ENCODE data around the gene RIT1. TPM values are rescaled to one million over a fixed set of nuclear protein-coding genes. Genes with fewer than 3 reads are reported as not detected.

The RIT1 gene
- total and polyA plus RNA-seq, 2 of the 8 experiments (the other 6 are each of a cell fraction or from before 2014, with no cell fraction given) = 25.3 to 26.8 TPM

- Histone ChIP-seq H3K56ac (replicated peaks; ENCODE audit: insufficient read length, low read depth, low read length) (no peak overlapping the region), H3K14ac (ENCODE audit: insufficient read length) (no peak overlapping the region), H3K4me1 (replicated peaks in 1 of 4; ENCODE audit: control insufficient read depth in 3 of 4, insufficient read depth in 4 of 4, low read length in 3 of 4) (no peaks in the 10 kb centered on the region), H3K9ac (replicated peaks in 1 of 4; ENCODE audit: extremely low read depth in 1 of 4, low read depth in 3 of 4, low read length in 3 of 4) (no peak overlapping the region), H3K79me1 (ENCODE audit: low read depth, low read length) (no peaks in the 10 kb centered on the region; the same call in 1 of the 2 replicates), H3K4me3 (ENCODE audit: extremely low read depth in 1 of 4, insufficient read depth in 2 of 4, low read depth in 3 of 4, low read length in 4 of 4) (no peak overlapping the region), H2AFZ (ENCODE audit: low read length) (no peak overlapping the region), H2BK5ac (ENCODE audit: low read depth, low read length) (no peak overlapping the region), H3K27me3 (replicated peaks in 1 of 4; ENCODE audit: control insufficient read depth in 3 of 4, extremely low read depth in 1 of 4, insufficient read depth in 3 of 4, low read length in 3 of 4) (no peaks in the 10 kb centered on the region), H3K4ac (replicated peaks; ENCODE audit: insufficient read length, low read depth, low read length) (no peak overlapping the region), H3K9me3 (ENCODE audit: insufficient read depth in 2 of 2, low read depth in 1 of 2, low read length in 1 of 2) (no peaks in the 10 kb centered on the region), H4K91ac (replicated peaks; ENCODE audit: insufficient read length, low read length) (no peak overlapping the region), H2BK120ac (replicated peaks; ENCODE audit: low read depth, low read length) (no peak overlapping the region), H3K18ac (ENCODE audit: extremely low read depth, low read length) (no peak overlapping the region), H3K23ac (ENCODE audit: insufficient read length) (no peak overlapping the region), H2BK12ac (ENCODE audit: low read depth, low read length) (no peak overlapping the region), H3K23me2 (ENCODE audit: low read depth, low read length) (no peaks in the 10 kb centered on the region), H3K4me2 (ENCODE audit: insufficient read depth in 1 of 2, low read depth in 2 of 2, low read length in 2 of 2) (no peak overlapping the region), H4K5ac (ENCODE audit: insufficient read length, low read depth, low read length) (no peak overlapping the region), H3K79me2 (ENCODE audit: control insufficient read depth in 1 of 2, insufficient read depth in 2 of 2, low read length in 2 of 2) (no peaks in the 10 kb centered on the region), H4K20me1 (replicated peaks in 1 of 2; ENCODE audit: control insufficient read depth in 1 of 2, insufficient read depth in 2 of 2, low read length in 2 of 2) (peaks cover 1 to 12% of the 10 kb centered on the region in 2 experiments), H2AK5ac (ENCODE audit: low read depth, low read length) (no peak overlapping the region), H2BK20ac (ENCODE audit: low read length) (no peak overlapping the region), H4K8ac (ENCODE audit: extremely low read depth, insufficient read depth, low read length) (no peak overlapping the region), H3K27ac (ENCODE audit: low read depth, low read length) (no peak overlapping the region), H3K36me3 (ENCODE audit: control insufficient read depth in 2 of 4, insufficient read depth in 4 of 4, low read length in 3 of 4) (peaks cover 46 to 99% (median 86%) of the 10 kb centered on the region in 4 experiments), H2BK15ac (ENCODE audit: low read length) (no peak overlapping the region)
- ChIA-PET POLR2A (ENCODE audit: partially characterized antibody) (interaction anchor here (1.0 to 11.7 kb wide), 8 partner anchors 13 to 403 kb away, joined by 3 to 109 read pairs (median 3); partner anchors contain the start of gene KHDC4), CTCF (ENCODE audit: partially characterized antibody) (interaction anchor here (0.7 kb wide), 1 partner anchor 62 kb away, joined by 3 read pairs; no protein-coding TSS in a partner anchor)
- 89% methylated on average over 3 of the region's 3 CpGs; no CpG with 5 or more reads in 1 of the 2 experiments for whole genome bisulfite sequencing, 2 experiments (ENCODE audit: extremely low coverage in 1 of 2, insufficient coverage in 1 of 2, insufficient read length in 1 of 2, insufficient replicate concordance in 2 of 2, low coverage in 1 of 2, low lambda C conversion rate in 2 of 2, missing lambda C conversion rate in 1 of 2)
- no peak for TF ChIP-seq EP300 (IDR thresholded peaks at IDR 0.05; ENCODE audit: borderline replicate concordance in 1 of 2, low read depth in 2 of 2, low read length in 2 of 2)
- no peak for TF ChIP-seq TBP (IDR thresholded peaks at IDR 0.05; ENCODE audit: low read depth, low read length)
- TF ChIP-seq RXRA (IDR thresholded peaks at IDR 0.05; ENCODE audit: insufficient read depth, low read depth, low read length) = no peak
- TF ChIP-seq BRCA1 (IDR thresholded peaks at IDR 0.05; ENCODE audit: low read depth, low read length) = no peak
- TF ChIP-seq EZH2 (IDR thresholded peaks at IDR 0.05; ENCODE audit: low read depth, low read length, severe bottlenecking) = no peak
- TF ChIP-seq TEAD4 (IDR thresholded peaks at IDR 0.05; ENCODE audit: low read depth, low read length) = no peak
- TF ChIP-seq, protein P1, sequence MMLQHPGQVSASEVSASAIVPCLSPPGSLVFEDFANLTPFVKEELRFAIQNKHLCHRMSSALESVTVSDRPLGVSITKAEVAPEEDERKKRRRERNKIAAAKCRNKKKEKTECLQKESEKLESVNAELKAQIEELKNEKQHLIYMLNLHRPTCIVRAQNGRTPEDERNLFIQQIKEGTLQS (IDR thresholded peaks at IDR 0.05; ENCODE audit: insufficient read depth, low read depth, low read length) = no peak
- TF ChIP-seq RFX5 (IDR thresholded peaks at IDR 0.05; ENCODE audit: borderline replicate concordance, low read depth, low read length) = no peak
- TF ChIP-seq SAP30 (IDR thresholded peaks at IDR 0.05; ENCODE audit: insufficient read depth, insufficient replicate concordance, low read length) = no peak
- no peak for TF ChIP-seq PHF8 (conservative IDR thresholded peaks at IDR 0.05; ENCODE audit: low read depth, low read length)
- no peak for DNase-seq (ENCODE audit: low read depth in 1 of 2, low spot score in 2 of 2)
- no peak for FAIRE-seq
Observed at GRCh38 chr1:155918660-155919059, 7.5 kb upstream of the RIT1 start.
